GM19035 (cell line): ENCODE measurements around the gene LRRC37B.
"Not testable (repeated sequence)": the region's sequence is repeated elsewhere in the genome, so short reads cannot be mapped to it uniquely, and the experiment has no call there.

ENCODE experiments used
- ATAC-seq: cut with Tn5 transposase; IDR thresholded peaks from one replicate; pipeline ENCODE4 v1.9.1; 2021; ENCODE audit not compliant: unreplicated experiment

The LRRC37B gene

DNA sequence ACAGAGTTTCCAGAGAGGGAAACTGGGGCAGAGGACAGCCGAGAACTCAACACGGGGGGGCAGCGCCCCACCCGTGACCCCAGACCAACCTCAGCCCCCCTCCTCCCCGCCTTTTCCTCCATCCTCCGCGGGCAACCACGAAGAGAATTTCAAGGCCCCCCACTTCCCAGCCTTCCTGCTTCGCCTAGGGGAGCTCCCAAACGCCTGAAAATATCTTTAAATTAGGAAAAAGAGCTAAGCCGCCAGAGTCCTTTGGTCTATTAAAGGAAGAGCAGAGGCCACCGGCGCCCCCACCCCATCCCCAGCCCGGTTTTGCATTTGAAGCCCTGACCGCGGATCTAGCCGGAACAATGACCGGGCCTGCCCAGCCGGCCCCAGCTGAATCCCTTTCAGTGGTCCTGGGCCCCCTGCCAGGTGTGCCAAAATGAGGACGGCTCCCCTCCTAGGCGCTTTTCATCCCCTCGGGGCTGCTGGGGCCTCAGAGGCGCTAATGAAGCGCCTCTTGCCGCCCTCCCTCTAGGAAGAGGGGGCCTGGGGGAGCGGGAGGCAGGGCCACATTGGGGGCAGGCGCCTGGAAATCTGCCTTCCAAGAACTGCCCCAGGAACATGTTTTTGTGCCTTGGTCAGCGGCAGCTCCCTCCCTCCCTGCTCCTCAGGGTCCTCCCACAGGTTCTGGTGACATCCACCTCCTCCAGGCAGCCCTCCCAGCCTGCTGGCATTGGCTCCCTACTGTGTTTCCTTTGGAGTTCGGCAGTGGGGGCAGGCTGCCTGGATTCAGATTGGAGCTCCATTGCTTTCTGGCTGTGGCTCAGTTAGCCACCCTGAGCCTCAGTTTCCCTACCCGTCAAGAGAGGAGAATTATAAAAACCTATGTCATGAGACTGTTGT is 78.0 kb downstream of the LRRC37B start:
- ATAC-seq: not testable (repeated sequence)

DNA sequence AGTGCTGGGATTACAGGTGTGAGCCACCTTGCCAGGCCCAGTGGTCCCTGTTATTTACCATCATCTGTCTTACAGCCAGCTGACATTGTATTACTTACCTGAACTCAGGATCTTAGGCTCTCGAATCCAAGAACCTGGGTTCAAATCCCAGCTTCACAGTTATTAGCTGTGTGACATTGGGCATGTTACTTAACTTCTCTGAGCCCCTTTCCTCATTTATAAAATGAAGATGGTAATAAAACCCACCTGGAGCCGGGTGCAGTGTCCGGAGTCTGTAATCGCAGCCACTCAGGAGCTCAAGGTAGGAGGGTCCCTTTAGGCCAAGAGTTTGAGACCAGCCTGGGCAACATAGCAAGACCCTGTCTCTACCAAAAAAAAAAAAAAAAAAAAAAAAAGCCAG is 79.7 kb downstream of the LRRC37B start:
- ATAC-seq: not testable (repeated sequence)

DNA sequence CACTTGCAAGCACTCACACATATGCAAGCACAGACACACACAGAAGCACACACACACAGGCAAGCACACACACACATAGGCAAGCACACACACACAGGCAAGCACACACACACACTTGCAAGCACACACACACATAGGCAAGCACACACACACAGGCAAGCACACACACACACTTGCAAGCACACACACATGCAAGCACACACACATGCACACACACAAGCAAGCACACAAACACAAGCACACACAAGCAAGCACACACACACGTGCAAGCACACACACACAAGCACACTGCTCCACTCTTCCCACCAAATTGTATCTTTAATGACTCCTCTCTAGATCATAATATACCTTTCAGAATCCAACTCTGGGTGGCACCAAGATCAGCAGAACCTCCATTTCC is 84.9 kb downstream of the LRRC37B start:
- not testable (repeated sequence) for ATAC-seq

GRCh38 chr17:32099686-32100085 is 92.5 kb downstream of the LRRC37B start:
- ATAC-seq: no peak

- ATAC-seq: not testable (repeated sequence)
Observed at GRCh38 chr17:32100323-32100722, 93.1 kb downstream of the LRRC37B start.

DNA sequence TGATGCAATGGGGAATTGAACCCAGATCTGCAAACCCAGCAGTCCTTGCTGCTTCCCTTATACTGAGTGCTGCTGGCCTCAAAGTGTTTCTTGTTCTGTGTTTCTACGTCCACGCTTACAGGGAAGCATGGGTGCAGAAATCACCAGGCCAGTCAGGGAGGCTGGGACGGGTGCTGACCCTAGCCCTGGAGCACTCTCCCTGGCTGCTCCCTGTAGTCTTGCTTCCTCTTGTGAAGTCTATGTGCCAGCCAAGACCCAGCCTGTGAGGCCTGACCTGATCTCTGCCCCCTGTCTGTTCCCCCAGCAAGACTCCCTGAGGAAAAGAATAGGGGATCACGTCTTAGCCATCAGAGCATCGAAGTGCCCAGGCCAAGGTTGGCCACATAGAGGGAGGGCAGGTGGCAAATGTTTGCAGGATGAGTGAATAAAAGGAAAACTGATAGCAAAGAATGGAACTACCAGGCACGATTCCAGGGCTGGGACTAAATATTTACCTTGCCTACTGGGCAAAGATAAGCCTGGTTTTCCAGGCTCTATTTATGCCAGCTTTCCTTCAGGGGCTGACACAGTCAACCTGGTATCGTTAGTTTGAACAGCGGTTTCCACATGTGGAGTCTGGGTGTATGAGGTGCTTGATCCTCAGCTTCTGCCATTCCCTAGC is 93.9 kb downstream of the LRRC37B start:
- no peak for ATAC-seq

- no peak for ATAC-seq
Observed at GRCh38 chr17:32102172-32102571, 95.0 kb downstream of the LRRC37B start.

DNA sequence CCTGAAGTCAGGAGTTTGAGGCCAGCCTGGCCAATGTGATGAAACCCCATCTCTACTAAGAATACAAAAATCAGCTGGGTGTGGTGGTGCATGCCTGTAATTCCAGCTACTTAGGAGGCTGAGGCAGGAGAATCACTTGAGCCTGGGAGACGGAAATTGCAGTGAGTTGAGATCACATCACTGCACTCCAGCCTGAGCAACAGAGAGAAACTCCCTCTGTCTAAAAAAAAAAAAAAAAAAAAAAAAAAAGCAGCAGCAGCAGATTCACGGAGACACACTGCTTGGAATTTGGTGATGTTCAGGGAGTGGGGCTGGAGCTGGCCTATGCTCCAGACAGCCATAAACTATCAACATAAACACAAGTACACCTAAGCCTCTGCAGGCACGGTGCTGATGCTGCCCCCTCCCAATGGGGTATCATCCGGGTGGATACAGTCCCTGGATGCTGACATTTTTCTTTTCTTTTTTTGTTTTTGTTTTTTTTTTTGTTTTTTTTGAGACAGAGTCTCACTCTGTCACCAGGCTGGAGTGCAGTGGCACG is 95.5 kb downstream of the LRRC37B start:
- ATAC-seq: no peak
